ENCODE results near the gene GMCL1. TPM values are rescaled to one million over a fixed set of nuclear protein-coding genes. Genes with fewer than 3 reads are reported as not detected.

Gene GMCL1
- total and polyA plus RNA-seq, 7 donors: 10.5 to 15.3 (median 12.3) TPM

DNA sequence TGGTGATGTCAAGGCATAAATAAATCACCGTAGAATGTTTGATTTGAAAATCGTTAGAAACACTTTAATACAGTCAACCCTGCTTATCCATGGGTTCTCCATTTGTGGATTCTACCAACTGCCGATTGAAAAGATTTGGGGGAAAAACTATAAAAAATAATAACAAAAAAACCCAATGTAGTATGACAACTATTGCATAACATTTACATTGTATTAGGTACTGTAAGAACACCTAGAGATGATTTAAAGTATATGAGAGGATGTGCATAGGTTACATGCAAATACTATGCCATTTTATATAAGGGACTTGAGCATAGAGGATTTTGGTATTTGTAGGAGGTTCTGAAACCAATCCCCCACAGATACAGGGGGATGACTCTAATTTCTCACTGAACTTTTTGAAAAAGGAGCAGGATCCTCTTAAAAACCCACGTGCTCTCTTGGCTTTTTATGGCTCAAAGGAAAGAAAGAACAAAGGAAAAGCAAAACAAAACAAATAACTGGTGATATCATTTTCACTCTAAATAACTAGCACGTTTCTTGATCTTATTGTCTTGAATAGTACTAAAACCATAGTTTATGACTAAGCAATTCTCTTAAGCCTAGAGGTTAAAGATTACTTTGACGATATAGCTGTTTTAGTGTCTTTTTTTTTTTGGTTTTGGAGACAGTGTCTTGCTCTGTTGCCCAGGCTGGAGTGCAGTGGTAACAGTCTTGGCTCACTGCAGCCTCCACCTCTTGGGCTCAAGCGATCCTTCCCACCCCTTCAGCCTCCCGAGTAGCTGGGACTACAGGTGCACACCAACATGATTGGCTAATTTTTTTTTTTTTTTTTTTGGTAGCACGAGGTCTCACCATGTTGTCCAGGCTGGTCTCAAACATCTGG lies 17.0 kb downstream of the GMCL1 start:
- Histone ChIP-seq H3K9me3 (no peaks in the 10 kb centered on the region), H3K27me3 (no peaks in the 10 kb centered on the region), H3K4me1 (no peaks in the 10 kb centered on the region), H3K27ac (no peak overlapping the region), H3K36me3 (peaks cover 5 to 79% (median 9%) of the 10 kb centered on the region in 4 donors), H3K4me3 (no peak overlapping the region)
- intact Hi-C loops (cut with DNase I): no loop called here
- no peak for DNase-seq
- WGBS, 2 donors: 66 to 81% methylated on average over 9 of the region's 9 CpGs
- TF ChIP-seq POLR2AphosphoS5 (IDR thresholded peaks at IDR 0.05): no peak
- no peak for TF ChIP-seq EP300 (IDR thresholded peaks at IDR 0.05)
- TF ChIP-seq POLR2A (IDR thresholded peaks at IDR 0.05): no peak
- TF ChIP-seq CTCF (IDR thresholded peaks at IDR 0.05): no peak

DNA sequence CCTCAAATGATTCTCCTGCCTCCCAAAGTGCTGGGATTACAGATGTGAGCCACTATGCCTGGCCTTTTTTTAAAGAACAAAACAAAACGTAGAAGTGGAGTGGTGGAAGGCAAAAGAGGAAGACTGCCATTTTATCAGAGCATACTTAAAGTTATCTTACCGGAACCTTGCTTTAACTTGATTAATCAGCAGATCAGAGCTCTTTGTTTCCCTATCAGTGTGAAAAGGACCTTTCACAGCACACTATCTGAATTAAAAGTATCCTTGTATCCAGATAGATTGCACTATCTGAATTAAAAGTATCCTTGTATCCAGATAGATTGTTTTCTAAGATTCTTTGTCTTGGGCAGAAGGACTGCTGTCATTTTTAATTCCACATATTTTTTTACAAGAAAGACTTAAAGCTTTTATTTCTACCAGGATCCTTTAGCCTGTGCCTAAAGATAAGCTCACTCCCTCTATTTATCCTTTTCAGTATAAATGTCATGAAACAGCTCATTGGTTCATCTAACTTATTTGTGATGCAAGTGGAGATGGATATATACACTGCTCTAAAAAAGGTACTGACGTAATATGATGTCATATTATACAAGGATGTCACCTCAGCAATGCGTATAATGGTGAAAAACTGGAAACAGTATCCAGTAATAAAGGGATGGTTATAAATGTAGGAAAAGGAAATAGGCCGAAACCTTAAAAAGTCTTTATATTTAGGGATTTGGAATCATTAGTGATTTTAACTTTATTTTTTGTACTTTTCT lies 17.8 kb downstream of the GMCL1 start:
- Histone ChIP-seq H3K4me3 (no peak overlapping the region), H3K27me3 (no peaks in the 10 kb centered on the region), H3K36me3 (peaks cover 5 to 77% (median 9%) of the 10 kb centered on the region in 4 donors), H3K27ac (no peak overlapping the region), H3K4me1 (no peaks in the 10 kb centered on the region), H3K9me3 (no peaks in the 10 kb centered on the region)
- no peak for DNase-seq
- WGBS, 2 donors: 94 to 98% methylated on average over 5 of the region's 5 CpGs
- intact Hi-C loops (cut with DNase I): no loop called here
- TF ChIP-seq EP300 (IDR thresholded peaks at IDR 0.05) (no peak), POLR2AphosphoS5 (IDR thresholded peaks at IDR 0.05) (no peak), POLR2A (IDR thresholded peaks at IDR 0.05) (no peak), CTCF (IDR thresholded peaks at IDR 0.05) (no peak)

DNA sequence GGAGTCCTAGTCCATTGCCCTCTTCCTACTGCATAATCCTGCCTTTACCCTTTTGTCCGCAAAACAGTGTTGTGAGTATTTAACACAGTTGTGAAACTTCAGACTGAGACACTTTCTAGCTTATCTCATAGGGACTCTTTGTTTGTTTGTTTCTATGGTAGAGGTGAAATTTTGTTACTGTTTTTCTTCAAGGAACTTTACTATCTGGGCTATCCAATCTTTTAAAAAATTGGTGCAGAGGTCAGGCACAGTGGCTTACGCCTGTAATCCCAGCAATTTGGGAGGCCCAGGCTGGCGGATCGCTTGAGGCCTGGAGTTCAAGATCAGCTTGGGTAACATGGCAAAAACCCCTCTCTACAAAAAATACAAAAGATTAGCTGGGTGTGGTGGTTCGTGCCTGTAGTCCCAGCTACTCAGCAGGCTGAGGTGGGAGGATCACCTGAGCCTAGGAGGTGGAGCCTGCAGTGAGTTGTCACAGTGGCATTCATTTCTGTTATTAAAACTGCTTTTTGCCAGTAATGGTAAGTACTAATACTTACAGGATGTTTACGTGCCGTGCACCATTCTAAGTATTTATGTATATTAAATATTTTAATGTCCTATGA lies 18.8 kb downstream of the GMCL1 start:
- intact Hi-C loops (cut with DNase I): no loop called here
- H3K27me3 ChIP-seq: no peaks in the 10 kb centered on the region
- H3K4me1 ChIP-seq: no peaks in the 10 kb centered on the region
- no peak for TF ChIP-seq EP300 (IDR thresholded peaks at IDR 0.05)
- no peak for TF ChIP-seq CTCF (IDR thresholded peaks at IDR 0.05)
- TF ChIP-seq POLR2A (IDR thresholded peaks at IDR 0.05): no peak
- TF ChIP-seq POLR2AphosphoS5 (IDR thresholded peaks at IDR 0.05): no peak
- 91 to 94% methylated on average over 7 of the region's 7 CpGs for WGBS, 2 donors
- H3K36me3 ChIP-seq: peaks cover 1 to 83% (median 9%) of the 10 kb centered on the region in 4 donors
- H3K9me3 ChIP-seq: no peaks in the 10 kb centered on the region
- no peak overlapping the region for H3K27ac ChIP-seq
- no peak for DNase-seq
- no peak overlapping the region for H3K4me3 ChIP-seq

DNA sequence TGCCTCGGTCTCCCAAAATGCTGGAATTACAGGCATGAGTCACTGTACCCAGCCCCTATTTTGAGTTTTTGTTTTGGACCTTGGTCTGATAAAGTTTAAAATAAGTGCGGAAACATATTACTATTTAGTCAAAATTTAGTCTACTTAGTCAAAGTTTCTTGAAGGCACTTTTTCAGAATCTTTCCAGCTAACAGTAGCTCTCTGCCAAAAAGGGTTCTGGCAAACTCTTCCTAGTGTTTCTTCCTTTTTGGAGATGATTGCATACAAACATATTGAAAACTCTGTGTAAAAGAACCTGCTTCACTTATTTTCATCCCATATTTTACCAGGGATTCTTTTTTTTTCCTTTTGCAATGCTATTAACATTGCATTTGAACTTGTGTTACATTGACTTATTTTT lies 28.8 kb downstream of the GMCL1 start:
- TF ChIP-seq EP300 (IDR thresholded peaks at IDR 0.05): no peak
- Histone ChIP-seq H3K27ac (no peak overlapping the region), H3K36me3 (peaks cover 0 to 27% (median 0%) of the 10 kb centered on the region in 4 donors), H3K4me3 (no peak overlapping the region), H3K9me3 (no peaks in the 10 kb centered on the region), H3K4me1 (no peaks in the 10 kb centered on the region), H3K27me3 (no peaks in the 10 kb centered on the region)
- DNase-seq: no peak
- 95 to 100% methylated on average over 2 of the region's 2 CpGs for WGBS, 2 donors
- intact Hi-C loops (cut with DNase I): no loop called here

DNA sequence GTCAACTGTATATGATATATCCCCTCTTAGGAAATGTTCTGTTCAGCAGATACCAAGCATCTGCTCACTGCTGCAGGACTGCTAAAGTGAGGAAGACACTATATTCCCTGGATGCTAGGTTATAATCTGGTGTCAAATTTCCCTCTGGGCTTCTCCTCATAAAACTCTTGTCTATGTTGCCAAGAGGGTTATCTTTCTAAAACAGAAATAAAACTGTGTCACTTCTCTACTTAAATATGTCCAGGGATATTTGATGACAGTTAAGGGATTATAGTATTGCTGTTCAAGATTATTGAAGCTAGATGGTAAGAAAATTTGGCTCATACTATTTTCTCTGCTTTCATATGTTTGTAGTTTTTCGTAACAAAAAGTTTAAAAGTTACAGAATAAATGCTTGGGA lies 33.8 kb downstream of the GMCL1 start:
- Histone ChIP-seq H3K27ac (no peak overlapping the region), H3K27me3 (no peaks in the 10 kb centered on the region), H3K4me1 (no peaks in the 10 kb centered on the region), H3K4me3 (no peak overlapping the region), H3K9me3 (no peaks in the 10 kb centered on the region), H3K36me3 (peaks cover 4 to 53% (median 24%) of the 10 kb centered on the region in 4 donors)
- intact Hi-C loops (cut with DNase I): no loop called here
- WGBS, 2 donors: 95 to 99% methylated on average over 1 of the region's 1 CpG
- DNase-seq: no peak
- TF ChIP-seq CTCF (IDR thresholded peaks at IDR 0.05): no peak
- no peak for TF ChIP-seq POLR2AphosphoS5 (IDR thresholded peaks at IDR 0.05)

Data from sigmoid colon (tissue), 7 donors.